Measurements from ENCODE around the gene C10orf105. TPM values are rescaled to one million over a fixed set of nuclear protein-coding genes. Genes with fewer than 3 reads are reported as not detected.

Gene C10orf105
- polyA plus RNA-seq, 3 donors from 2014 or later = 0.09 to 0.11 TPM; not detected in 1

- Mint-ChIP-seq H3K9me3 (no peaks in the 10 kb centered on the region), H3K4me3 (peak overlapping the region in 2 of 5 donors; percentile 8 to 50), H3K27ac (peak overlapping the region; percentile 38 to 74 (median 66)), H3K4me1 (peaks cover 72 to 80% of the 10 kb centered on the region in 2 donors), H3K27me3 (ENCODE audit: low read depth in 3 of 3) (peaks cover 2 to 8% (median 6%) of the 10 kb centered on the region in 3 donors), H3K36me3 (peaks cover 0 to 42% (median 22%) of the 10 kb centered on the region in 3 donors)
- DNase-seq = no peak
Observed at GRCh38 chr10:71756311-71757191, 37.0 kb upstream of the C10orf105 start.

GRCh38 chr10:71755179-71755879 is 35.8 kb upstream of the C10orf105 start:
- Mint-ChIP-seq H3K36me3 (peaks cover 7 to 38% (median 19%) of the 10 kb centered on the region in 3 donors), H3K4me3 (no peak overlapping the region), H3K27me3 (ENCODE audit: low read depth in 3 of 3) (peaks cover 0 to 3% (median 2%) of the 10 kb centered on the region in 3 donors), H3K27ac (peak overlapping the region in 2 of 6 donors; percentile 28 to 87), H3K9me3 (no peaks in the 10 kb centered on the region), H3K4me1 (peaks cover 69 to 76% of the 10 kb centered on the region in 2 donors)
- DNase-seq = no peak

- Mint-ChIP-seq H3K36me3 (peaks cover 7 to 38% (median 18%) of the 10 kb centered on the region in 3 donors), H3K27me3 (ENCODE audit: low read depth in 3 of 3) (peaks cover 0 to 3% (median 2%) of the 10 kb centered on the region in 3 donors), H3K27ac (peak overlapping the region in 5 of 6 donors; percentile 28 to 87 (median 68)), H3K4me3 (no peak overlapping the region), H3K4me1 (peaks cover 75 to 80% of the 10 kb centered on the region in 2 donors), H3K9me3 (no peaks in the 10 kb centered on the region)
- no peak for DNase-seq
Observed at GRCh38 chr10:71754562-71754961, 35.0 kb upstream of the C10orf105 start.

- H3K4me1 Mint-ChIP-seq = peaks cover 80 to 86% of the 10 kb centered on the region in 2 donors
- peaks cover 0 to 3% (median 2%) of the 10 kb centered on the region in 3 donors for H3K27me3 Mint-ChIP-seq (ENCODE audit: low read depth in 3 of 3)
- H3K4me3 Mint-ChIP-seq = peak overlapping the region in 1 of 5 donors; percentile 38
- peaks cover 7 to 38% (median 18%) of the 10 kb centered on the region in 3 donors for H3K36me3 Mint-ChIP-seq
- peak overlapping the region in 5 of 6 donors; percentile 22 to 87 (median 68) for H3K27ac Mint-ChIP-seq
- no peak for DNase-seq
- H3K9me3 Mint-ChIP-seq = no peaks in the 10 kb centered on the region
Observed at GRCh38 chr10:71753960-71754505, 34.5 kb upstream of the C10orf105 start.

- Mint-ChIP-seq H3K36me3 (peaks cover 7 to 34% (median 15%) of the 10 kb centered on the region in 3 donors), H3K9me3 (no peaks in the 10 kb centered on the region), H3K4me1 (peaks cover 84 to 90% of the 10 kb centered on the region in 2 donors)
Observed at GRCh38 chr10:71753091-71753959, 33.7 kb upstream of the C10orf105 start.

GRCh38 chr10:71752391-71753090 is 33.0 kb upstream of the C10orf105 start:
- Mint-ChIP-seq H3K27ac (peak overlapping the region; percentile 73 to 88 (median 86)), H3K4me1 (peaks cover 84 to 90% of the 10 kb centered on the region in 2 donors), H3K4me3 (peak overlapping the region; percentile 10 to 63 (median 25)), H3K27me3 (ENCODE audit: low read depth in 3 of 3) (peaks cover 3 to 10% (median 5%) of the 10 kb centered on the region in 3 donors), H3K36me3 (peaks cover 7 to 30% (median 15%) of the 10 kb centered on the region in 3 donors), H3K9me3 (no peaks in the 10 kb centered on the region)
- no peak for DNase-seq

More at GRCh38 chr10:71753091-71753959, 33.7 kb upstream of the C10orf105 start:
- DNase-seq = no peak
- Mint-ChIP-seq H3K27me3 (ENCODE audit: low read depth in 3 of 3) (peaks cover 3 to 9% (median 4%) of the 10 kb centered on the region in 3 donors), H3K27ac (peak overlapping the region; percentile 65 to 88 (median 77)), H3K4me3 (peak overlapping the region in 2 of 5 donors; percentile 38 to 63)

GRCh38 chr10:71751515-71752224 is 32.1 kb upstream of the C10orf105 start:
- H3K4me1 Mint-ChIP-seq = peaks cover 84 to 90% of the 10 kb centered on the region in 2 donors
- H3K36me3 Mint-ChIP-seq = peaks cover 7 to 27% (median 15%) of the 10 kb centered on the region in 3 donors
- H3K27ac Mint-ChIP-seq = peak overlapping the region; percentile 65 to 88 (median 86)
- DNase-seq = no peak
- peak overlapping the region; percentile 10 to 63 (median 25) for H3K4me3 Mint-ChIP-seq
- no peaks in the 10 kb centered on the region for H3K9me3 Mint-ChIP-seq
- H3K27me3 Mint-ChIP-seq (ENCODE audit: low read depth in 3 of 3) = peaks cover 3 to 10% (median 9%) of the 10 kb centered on the region in 3 donors

- Mint-ChIP-seq H3K4me1 (peaks cover 84 to 90% of the 10 kb centered on the region in 2 donors), H3K27me3 (ENCODE audit: low read depth in 3 of 3) (peaks cover 5 to 10% (median 9%) of the 10 kb centered on the region in 3 donors), H3K27ac (peak overlapping the region; percentile 94 to 99 (median 96)), H3K9me3 (no peaks in the 10 kb centered on the region), H3K36me3 (peaks cover 7 to 21% (median 11%) of the 10 kb centered on the region in 3 donors), H3K4me3 (peak overlapping the region; percentile 36 to 59 (median 49))
- DNase-seq = no peak
Observed at GRCh38 chr10:71750986-71751385, 31.4 kb upstream of the C10orf105 start.

- Mint-ChIP-seq H3K4me3 (peak overlapping the region; percentile 36 to 85 (median 49)), H3K27me3 (ENCODE audit: low read depth in 3 of 3) (peaks cover 6 to 10% (median 9%) of the 10 kb centered on the region in 3 donors), H3K4me1 (peaks cover 92 to 94% of the 10 kb centered on the region in 2 donors), H3K36me3 (peaks cover 7 to 21% (median 10%) of the 10 kb centered on the region in 3 donors), H3K27ac (peak overlapping the region; percentile 94 to 99 (median 96)), H3K9me3 (no peaks in the 10 kb centered on the region)
- DNase-seq = no peak
Observed at GRCh38 chr10:71750124-71750841, 30.7 kb upstream of the C10orf105 start.

GRCh38 chr10:71749396-71749795 is 29.8 kb upstream of the C10orf105 start:
- H3K4me3 Mint-ChIP-seq = peak overlapping the region; percentile 59 to 86 (median 85)
- H3K36me3 Mint-ChIP-seq = peaks cover 7 to 16% (median 10%) of the 10 kb centered on the region in 3 donors
- peaks cover 6 to 10% (median 9%) of the 10 kb centered on the region in 3 donors for H3K27me3 Mint-ChIP-seq (ENCODE audit: low read depth in 3 of 3)
- H3K27ac Mint-ChIP-seq = peak overlapping the region; percentile 94 to 99 (median 96)
- no peak for DNase-seq
- H3K4me1 Mint-ChIP-seq = peaks cover 95 to 97% of the 10 kb centered on the region in 2 donors
- no peaks in the 10 kb centered on the region for H3K9me3 Mint-ChIP-seq

- Mint-ChIP-seq H3K4me3 (peak overlapping the region; percentile 59 to 86 (median 85)), H3K27ac (peak overlapping the region; percentile 94 to 99 (median 96)), H3K9me3 (no peaks in the 10 kb centered on the region), H3K4me1 (peaks cover 92 to 97% of the 10 kb centered on the region in 2 donors), H3K27me3 (ENCODE audit: low read depth in 3 of 3) (peaks cover 6 to 10% (median 9%) of the 10 kb centered on the region in 3 donors), H3K36me3 (peaks cover 7 to 16% (median 10%) of the 10 kb centered on the region in 3 donors)
- peak; percentile 76 to 82 (median 81) for DNase-seq
Observed at GRCh38 chr10:71748671-71749191, 29.2 kb upstream of the C10orf105 start.
